K562 (cell line): ENCODE results near the gene PRXL2A. TPM values are rescaled to one million over a fixed set of nuclear protein-coding genes. Genes with fewer than 3 reads are reported as not detected.

Experiments
- AFF1 ChIP-seq, 2 experiments: fragments of 450-650 bp; IDR thresholded peaks; 2 replicates each; pipeline ENCODE4 v1.6.1; 2018; ENCODE audit warnings: mild to moderate bottlenecking in 2 of 2, low read depth in 1 of 2; ENCODE audit not compliant: partially characterized antibody in 2 of 2
- FIP1L1 ChIP-seq: fragments of 200-400 bp; formaldehyde crosslinking; IDR thresholded peaks from 2 replicates; pipeline ENCODE4 v1.6.1; 2018; ENCODE audit warnings: mild to moderate bottlenecking, low read depth, low read length; ENCODE audit not compliant: poor library complexity, severe bottlenecking
- FUS ChIP-seq: fragments of 200-400 bp; formaldehyde crosslinking; optimal IDR thresholded peaks from 2 replicates; pipeline ENCODE3; 2017; ENCODE audit warnings: low read depth, low read length
- HMGN3 ChIP-seq: IDR thresholded peaks from 2 replicates; pipeline ENCODE4 v1.6.1; 2011; ENCODE audit warnings: borderline replicate concordance, low read depth, mild to moderate bottlenecking, mixed read lengths, low read length; ENCODE audit not compliant: insufficient read length; ENCODE audit errors: extremely low read depth
- TFAP4 ChIP-seq: sonication (generic); formaldehyde crosslinking; IDR thresholded peaks from 2 replicates; pipeline ENCODE4 v1.8.0; 2022; ENCODE audit warnings: missing genetic modification reagents, mild to moderate bottlenecking, moderate library complexity, borderline replicate concordance
- THRB ChIP-seq: fragments of 450-650 bp; formaldehyde crosslinking; conservative IDR thresholded peaks from 2 replicates; pipeline ENCODE4 v1.4.0; 2022; ENCODE audit warnings: mild to moderate bottlenecking, missing genetic modification characterization
- ZBTB40 ChIP-seq, 2 experiments: fragments of 450-650 bp in 1 of 2; sonication (generic) in 1 of 2; formaldehyde crosslinking in 1 of 2; IDR thresholded peaks; 2 replicates each; pipeline versions ENCODE4 v1.7.1 to v1.9.0; 2016 to 2022; ENCODE audit warnings: inconsistent platforms in 1 of 2, mild to moderate bottlenecking in 1 of 2, missing genetic modification reagents in 1 of 2
- ZNF263 ChIP-seq: sonication (generic); formaldehyde crosslinking; IDR thresholded peaks from 2 replicates; pipeline ENCODE4 v1.8.0; 2022; ENCODE audit warnings: mild to moderate bottlenecking, missing genetic modification reagents, borderline replicate concordance
- polyA plus RNA-seq, 8 experiments: library from polyadenylated mRNA; depleted of rRNA in 4 of 8; stranded (reverse) in 5 of 8; unstranded in 3 of 8; fragments of >200 nt; fragmentation: Nextera tagmentation in 2 of 8; fragmentation: Illumina TruSeq in 1 of 8; extraction: Ambion mirVana in 2 of 8; extraction: Trizol in 1 of 8; gene quantifications; 2 replicates each; pipeline versions ENCODE4 v1.2.1 to v1.2.3, GENCODE V29; 2011 to 2014; ENCODE audit warnings: inconsistent platforms in 1 of 8, missing spikeins in 1 of 8
- total RNA-seq, 7 experiments: library from RNA; depleted of rRNA in 6 of 7; stranded (reverse); fragments of >200 nt in 6 of 7; fragmentation: Illumina TruSeq in 2 of 7; extraction: Trizol in 2 of 7; gene quantifications; 2 replicates each; pipeline versions ENCODE4 v1.2.1 to v1.2.3, GENCODE V29; 2011 to 2021; ENCODE audit warnings: low replicate concordance in 1 of 7

PRXL2A gene
- total and polyA plus RNA-seq, 9 of the 15 experiments (the other 6 are each of a cell fraction or from before 2014, with no cell fraction given), result 0.14 to 1.2 (median 0.75) TPM

- TF ChIP-seq AFF1 (IDR thresholded peaks at IDR 0.05; ENCODE audit: low read depth in 1 of 2, partially characterized antibody in 2 of 2) (no peak), TFAP4 (CRISPR knock-in tag) (peak; percentile 23; the same call in 1 of the 2 replicates), FIP1L1 (peak; percentile 48), ZBTB40 (IDR thresholded peaks at IDR 0.05) (peak; percentile 41; the same call in 1 of the 2 replicates), ZBTB40 (CRISPR knock-in tag; IDR thresholded peaks at IDR 0.05) (no peak), HMGN3 (peak; percentile 32), FUS (no peak), THRB (CRISPR knock-in tag) (no peak), ZNF263 (peak; percentile 40; the same call in 1 of the 2 replicates)
Observed at GRCh38 chr10:80454513-80455460, 46.4 kb downstream of the PRXL2A start (continued).
